ENCODE measurements around the gene TRPM2. TPM values are rescaled to one million over a fixed set of nuclear protein-coding genes. Genes with fewer than 3 reads are reported as not detected.

Gene TRPM2
- total and polyA plus RNA-seq, 10 of the 15 experiments (the other 5 are each of a cell fraction or from before 2014, with no cell fraction given): 0.03 to 9.1 (median 2.6) TPM

DNA sequence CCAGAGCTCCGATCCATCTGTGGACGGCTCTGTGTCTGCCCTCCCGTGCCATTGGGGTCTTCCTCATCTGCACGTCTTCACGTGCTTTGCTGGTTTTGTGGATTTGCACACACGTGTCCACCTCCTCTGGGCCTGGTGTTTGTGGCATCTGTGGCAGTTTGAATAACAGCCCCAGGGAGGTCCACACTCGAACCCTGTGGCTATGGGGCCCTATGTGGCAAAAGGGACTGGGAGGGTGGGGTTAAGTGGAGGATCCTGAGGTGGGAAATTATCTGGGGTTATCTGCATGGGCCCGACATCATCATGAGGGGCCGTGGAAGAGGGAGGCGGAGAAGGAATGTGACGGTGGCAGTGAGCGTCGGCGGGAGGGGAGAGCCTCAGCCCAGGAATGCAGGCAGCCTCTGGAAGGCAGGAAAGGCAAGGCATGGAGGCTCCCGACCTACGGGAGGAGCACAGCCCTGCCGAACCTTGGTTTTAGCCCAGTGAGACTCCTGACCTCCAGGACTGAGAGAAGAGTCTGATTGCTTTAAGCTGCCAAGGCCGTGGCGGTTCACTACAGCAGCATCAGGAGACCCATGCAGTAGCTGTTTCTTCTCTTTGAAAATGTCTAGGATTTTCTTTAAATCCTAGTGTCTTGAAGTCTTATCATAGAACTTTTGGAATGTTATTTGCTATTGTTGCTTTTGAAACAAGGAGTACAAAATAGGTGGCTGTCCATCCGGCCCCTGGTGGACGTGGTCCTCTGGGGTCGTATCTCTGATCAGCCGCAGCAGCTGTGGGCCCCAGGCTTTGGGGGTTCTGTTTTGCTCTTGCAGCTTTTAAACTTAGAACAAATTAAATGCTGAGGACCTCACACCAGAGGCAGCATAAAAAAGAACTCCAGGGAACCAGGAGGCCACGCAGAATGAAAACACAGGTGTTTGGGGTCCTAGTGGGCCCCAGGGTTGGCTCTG, 61.9 kb downstream of the TRPM2 start (continued):
- TF ChIP-seq, protein P1, sequence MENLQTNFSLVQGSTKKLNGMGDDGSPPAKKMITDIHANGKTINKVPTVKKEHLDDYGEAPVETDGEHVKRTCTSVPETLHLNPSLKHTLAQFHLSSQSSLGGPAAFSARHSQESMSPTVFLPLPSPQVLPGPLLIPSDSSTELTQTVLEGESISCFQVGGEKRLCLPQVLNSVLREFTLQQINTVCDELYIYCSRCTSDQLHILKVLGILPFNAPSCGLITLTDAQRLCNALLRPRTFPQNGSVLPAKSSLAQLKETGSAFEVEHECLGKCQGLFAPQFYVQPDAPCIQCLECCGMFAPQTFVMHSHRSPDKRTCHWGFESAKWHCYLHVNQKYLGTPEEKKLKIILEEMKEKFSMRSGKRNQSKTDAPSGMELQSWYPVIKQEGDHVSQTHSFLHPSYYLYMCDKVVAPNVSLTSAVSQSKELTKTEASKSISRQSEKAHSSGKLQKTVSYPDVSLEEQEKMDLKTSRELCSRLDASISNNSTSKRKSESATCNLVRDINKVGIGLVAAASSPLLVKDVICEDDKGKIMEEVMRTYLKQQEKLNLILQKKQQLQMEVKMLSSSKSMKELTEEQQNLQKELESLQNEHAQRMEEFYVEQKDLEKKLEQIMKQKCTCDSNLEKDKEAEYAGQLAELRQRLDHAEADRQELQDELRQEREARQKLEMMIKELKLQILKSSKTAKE (IDR thresholded peaks at IDR 0.05; ENCODE audit: low read depth, poor library complexity, severe bottlenecking): no peak

- Histone ChIP-seq H3K27me3 (replicated peaks in 1 of 2; ENCODE audit: control insufficient read depth in 2 of 2, insufficient read depth in 2 of 2, low read length in 1 of 2) (no peaks in the 10 kb centered on the region), H3K4me3 (no peak overlapping the region), H4K20me1 (ENCODE audit: control insufficient read depth, insufficient read depth) (no peaks in the 10 kb centered on the region), H3K9ac (ENCODE audit: control insufficient read depth, insufficient read depth, low read length) (no peak overlapping the region), H3K4me1 (ENCODE audit: control insufficient read depth, insufficient read depth, low read length) (no peaks in the 10 kb centered on the region), H3K4me2 (ENCODE audit: control insufficient read depth, insufficient read depth) (no peak overlapping the region), H3K9me3 (replicated peaks; ENCODE audit: control insufficient read depth, insufficient read depth, low read length) (no peaks in the 10 kb centered on the region; the same call in 2 of the 3 replicates), H3K36me3 (ENCODE audit: control insufficient read depth in 2 of 2, insufficient read depth in 2 of 2, low read length in 1 of 2) (no peaks in the 10 kb centered on the region; a peak in 1 of 4 replicates), H3K79me2 (ENCODE audit: control insufficient read depth, insufficient read depth, low read length) (no peaks in the 10 kb centered on the region), H3K27ac (ENCODE audit: control insufficient read depth, insufficient read depth) (no peak overlapping the region), H2AFZ (ENCODE audit: control insufficient read depth, low read depth, low read length) (no peak overlapping the region)
- ChIA-PET SMC1A (ENCODE audit: uncharacterized antibody, unreplicated experiment) (no interaction called here), CTCF (no interaction called here), RAD21 (ENCODE audit: unreplicated experiment) (no interaction called here), POLR2A (no interaction called here)
- BruUV-seq (replicated peaks): no TSS peak
- DNase-seq (ENCODE audit: low read depth, low spot score) (no peak), FAIRE-seq (no peak), ATAC-seq (no peak)
- 37% methylated on average over 8 of the region's 8 CpGs for WGBS (ENCODE audit: insufficient coverage, insufficient replicate concordance, low lambda C conversion rate, missing lambda C conversion rate)
- intact Hi-C loops (cut with micrococcal nuclease; ENCODE audit: unreplicated experiment): no loop called here
- in situ Hi-C loops (cut with MboI): no loop called here
- TF ChIP-seq ESRRA (IDR thresholded peaks at IDR 0.05; ENCODE audit: low read length): no peak
- TF ChIP-seq USF1 (IDR thresholded peaks at IDR 0.05; ENCODE audit: borderline replicate concordance, extremely low read length, insufficient read depth, low read depth, low read length): no peak
- TF ChIP-seq MEF2B (IDR thresholded peaks at IDR 0.05; ENCODE audit: partially characterized antibody, poor library complexity, severe bottlenecking): no peak
- TF ChIP-seq TCF12 (IDR thresholded peaks at IDR 0.05; ENCODE audit: low read depth, low read length): no peak
- TF ChIP-seq CHD4 (IDR thresholded peaks at IDR 0.05): no peak
- TF ChIP-seq ATF2 (IDR thresholded peaks at IDR 0.05; ENCODE audit: low read length): no peak
- TF ChIP-seq WRNIP1 (IDR thresholded peaks at IDR 0.05; ENCODE audit: borderline replicate concordance, low read depth, low read length): no peak
- TF ChIP-seq ZNF24 (IDR thresholded peaks at IDR 0.05): no peak
- TF ChIP-seq, protein P2, sequence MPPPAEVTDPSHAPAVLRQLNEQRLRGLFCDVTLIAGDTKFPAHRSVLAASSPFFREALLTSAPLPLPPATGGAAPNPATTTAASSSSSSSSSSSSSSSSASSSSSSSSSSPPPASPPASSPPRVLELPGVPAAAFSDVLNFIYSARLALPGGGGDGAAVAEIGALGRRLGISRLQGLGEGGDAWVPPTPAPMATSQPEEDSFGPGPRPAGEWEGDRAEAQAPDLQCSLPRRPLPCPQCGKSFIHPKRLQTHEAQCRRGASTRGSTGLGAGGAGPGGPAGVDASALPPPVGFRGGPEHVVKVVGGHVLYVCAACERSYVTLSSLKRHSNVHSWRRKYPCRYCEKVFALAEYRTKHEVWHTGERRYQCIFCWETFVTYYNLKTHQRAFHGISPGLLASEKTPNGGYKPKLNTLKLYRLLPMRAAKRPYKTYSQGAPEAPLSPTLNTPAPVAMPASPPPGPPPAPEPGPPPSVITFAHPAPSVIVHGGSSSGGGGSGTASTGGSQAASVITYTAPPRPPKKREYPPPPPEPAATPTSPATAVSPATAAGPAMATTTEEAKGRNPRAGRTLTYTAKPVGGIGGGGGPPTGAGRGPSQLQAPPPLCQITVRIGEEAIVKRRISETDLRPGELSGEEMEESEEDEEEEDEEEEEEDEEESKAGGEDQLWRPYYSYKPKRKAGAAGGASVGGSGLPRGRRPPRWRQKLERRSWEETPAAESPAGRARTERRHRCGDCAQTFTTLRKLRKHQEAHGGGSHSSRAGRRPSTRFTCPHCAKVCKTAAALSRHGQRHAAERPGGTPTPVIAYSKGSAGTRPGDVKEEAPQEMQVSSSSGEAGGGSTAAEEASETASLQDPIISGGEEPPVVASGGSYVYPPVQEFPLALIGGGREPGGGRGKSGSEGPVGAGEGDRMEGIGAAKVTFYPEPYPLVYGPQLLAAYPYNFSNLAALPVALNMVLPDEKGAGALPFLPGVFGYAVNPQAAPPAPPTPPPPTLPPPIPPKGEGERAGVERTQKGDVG (CRISPR knock-in tag; IDR thresholded peaks at IDR 0.05): no peak
- TF ChIP-seq SUPT20H (IDR thresholded peaks at IDR 0.05; ENCODE audit: borderline replicate concordance, control insufficient read depth, low read depth, low read length): no peak
Measured at GRCh38 chr21:44416193-44416592, 62.8 kb downstream of the TRPM2 start.
